ENCODE measurements around the gene PKP3.
"Not testable (repeated sequence)": the region's sequence is repeated elsewhere in the genome, so short reads cannot be mapped to it uniquely, and the experiment has no call there.

DNA sequence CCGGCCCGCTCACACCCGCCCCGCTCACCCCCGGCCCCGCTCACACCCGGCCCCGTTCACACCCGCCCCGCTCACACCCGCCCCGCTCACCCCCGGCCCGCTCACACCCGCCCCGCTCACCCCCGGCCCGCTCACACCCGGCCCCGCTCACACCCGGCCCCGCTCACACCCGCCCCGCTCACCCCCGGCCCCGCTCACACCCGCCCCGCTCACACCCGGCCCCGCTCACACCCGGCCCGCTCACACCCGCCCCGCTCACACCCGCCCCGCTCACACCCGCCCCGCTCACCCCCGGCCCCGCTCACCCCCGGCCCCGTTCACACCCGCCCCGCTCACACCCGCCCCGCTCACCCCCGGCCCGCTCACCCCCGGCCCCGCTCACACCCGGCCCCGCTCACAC lies 7.2 kb downstream of the PKP3 start:
- TF ChIP-seq MXI1 (IDR thresholded peaks at IDR 0.05; ENCODE audit: low read depth, low read length); EZH2phosphoT487 (IDR thresholded peaks at IDR 0.05; ENCODE audit: borderline replicate concordance, low read depth); CHD2 (IDR thresholded peaks at IDR 0.05; ENCODE audit: low read length, partially characterized antibody); FOXJ3 (CRISPR knock-in tag; IDR thresholded peaks at IDR 0.05); GABPA (IDR thresholded peaks at IDR 0.05; ENCODE audit: low read depth); FOXM1 (IDR thresholded peaks at IDR 0.05; ENCODE audit: low read depth); SIN3A (IDR thresholded peaks at IDR 0.05; ENCODE audit: borderline replicate concordance, low read depth, low read length): not testable (repeated sequence)
- TF ChIP-seq, protein P1, sequence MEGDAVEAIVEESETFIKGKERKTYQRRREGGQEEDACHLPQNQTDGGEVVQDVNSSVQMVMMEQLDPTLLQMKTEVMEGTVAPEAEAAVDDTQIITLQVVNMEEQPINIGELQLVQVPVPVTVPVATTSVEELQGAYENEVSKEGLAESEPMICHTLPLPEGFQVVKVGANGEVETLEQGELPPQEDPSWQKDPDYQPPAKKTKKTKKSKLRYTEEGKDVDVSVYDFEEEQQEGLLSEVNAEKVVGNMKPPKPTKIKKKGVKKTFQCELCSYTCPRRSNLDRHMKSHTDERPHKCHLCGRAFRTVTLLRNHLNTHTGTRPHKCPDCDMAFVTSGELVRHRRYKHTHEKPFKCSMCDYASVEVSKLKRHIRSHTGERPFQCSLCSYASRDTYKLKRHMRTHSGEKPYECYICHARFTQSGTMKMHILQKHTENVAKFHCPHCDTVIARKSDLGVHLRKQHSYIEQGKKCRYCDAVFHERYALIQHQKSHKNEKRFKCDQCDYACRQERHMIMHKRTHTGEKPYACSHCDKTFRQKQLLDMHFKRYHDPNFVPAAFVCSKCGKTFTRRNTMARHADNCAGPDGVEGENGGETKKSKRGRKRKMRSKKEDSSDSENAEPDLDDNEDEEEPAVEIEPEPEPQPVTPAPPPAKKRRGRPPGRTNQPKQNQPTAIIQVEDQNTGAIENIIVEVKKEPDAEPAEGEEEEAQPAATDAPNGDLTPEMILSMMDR (IDR thresholded peaks at IDR 0.05), result not testable (repeated sequence)
- TF ChIP-seq, protein P2, sequence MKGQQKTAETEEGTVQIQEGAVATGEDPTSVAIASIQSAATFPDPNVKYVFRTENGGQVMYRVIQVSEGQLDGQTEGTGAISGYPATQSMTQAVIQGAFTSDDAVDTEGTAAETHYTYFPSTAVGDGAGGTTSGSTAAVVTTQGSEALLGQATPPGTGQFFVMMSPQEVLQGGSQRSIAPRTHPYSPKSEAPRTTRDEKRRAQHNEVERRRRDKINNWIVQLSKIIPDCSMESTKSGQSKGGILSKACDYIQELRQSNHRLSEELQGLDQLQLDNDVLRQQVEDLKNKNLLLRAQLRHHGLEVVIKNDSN (IDR thresholded peaks at IDR 0.05; ENCODE audit: borderline replicate concordance, low read depth), result not testable (repeated sequence)
